Neural cell (in vitro differentiated cells): ENCODE data around the gene HEATR3.

Experiments
- CTCF ChIP-seq: fragments of 450-650 bp; IDR thresholded peaks from 2 replicates; pipeline ENCODE4 v1.5.1; 2014; ENCODE audit warnings: antibody characterized with exemption, mild to moderate bottlenecking, moderate library complexity; ENCODE audit not compliant: poor library complexity, severe bottlenecking
- EP300 ChIP-seq: fragments of 450-650 bp; conservative IDR thresholded peaks from 2 replicates; pipeline ENCODE4 v1.6.1; 2014; ENCODE audit warnings: antibody characterized with exemption, mild to moderate bottlenecking, moderate library complexity; ENCODE audit not compliant: poor library complexity, severe bottlenecking
- EZH2 ChIP-seq: fragments of 200-600, 300-800 bp; shearing (Covaris generic), sonication (generic); IDR thresholded peaks from 2 replicates; pipeline ENCODE4 v1.6.1; 2014; ENCODE audit warnings: antibody characterized with exemption, low read length, borderline replicate concordance, mild to moderate bottlenecking; ENCODE audit not compliant: insufficient read depth, poor library complexity, severe bottlenecking
- MXI1 ChIP-seq: fragments of 450-650 bp; conservative IDR thresholded peaks from 2 replicates; pipeline ENCODE4 v1.6.1; 2014; ENCODE audit warnings: antibody characterized with exemption, mild to moderate bottlenecking; ENCODE audit not compliant: poor library complexity, severe bottlenecking
- POLR2AphosphoS5 ChIP-seq: IDR thresholded peaks from 2 replicates; pipeline ENCODE4 v1.6.1; 2012
- RAD21 ChIP-seq: fragments of 450-650 bp; conservative IDR thresholded peaks from 2 replicates; pipeline ENCODE4 v1.6.1; 2014; ENCODE audit warnings: antibody characterized with exemption, mild to moderate bottlenecking, moderate library complexity
- REST ChIP-seq: IDR thresholded peaks from 2 replicates; pipeline ENCODE4 v1.6.1; 2012; ENCODE audit warnings: borderline replicate concordance
- SMC3 ChIP-seq: fragments of 450-650 bp; conservative IDR thresholded peaks from 2 replicates; pipeline ENCODE4 v1.6.1; 2014; ENCODE audit warnings: antibody characterized with exemption, mild to moderate bottlenecking, moderate library complexity; ENCODE audit not compliant: poor library complexity
- TAF1 ChIP-seq: IDR thresholded peaks from 2 replicates; pipeline ENCODE4 v1.6.1; 2012; ENCODE audit warnings: low read depth

GRCh38 chr16:50088302-50088701 lies 22.5 kb downstream of the HEATR3 start:
- TF ChIP-seq TAF1 (no peak), CTCF (no peak), EZH2 (no peak), POLR2AphosphoS5 (no peak), REST (no peak), SMC3 (no peak), RAD21 (no peak), EP300 (no peak), MXI1 (no peak)
